GM12878 (cell line): Measurements from ENCODE around the gene DTNBP1. TPM values are rescaled to one million over a fixed set of nuclear protein-coding genes. Genes with fewer than 3 reads are reported as not detected.
A peak's percentile ranks its signal among the peaks of the same experiment; 100 is the strongest.

ENCODE experiments used
- CBFB ChIP-seq: IDR thresholded peaks from 2 replicates; pipeline ENCODE4 v1.6.1; 2016; ENCODE audit warnings: antibody characterized with exemption, low read depth
- CHD2 ChIP-seq: IDR thresholded peaks from 2 replicates; pipeline ENCODE4 v1.6.1; 2011; ENCODE audit warnings: low read depth, low read length, improper control_type of control experiment, borderline replicate concordance
- CHD4 ChIP-seq: fragments of 200-600 bp; sonication (generic); IDR thresholded peaks from 2 replicates; pipeline ENCODE4 v1.6.1; 2016; ENCODE audit warnings: mild to moderate bottlenecking
- CREM ChIP-seq: IDR thresholded peaks from 2 replicates; pipeline ENCODE4 v1.6.1; 2014; ENCODE audit warnings: antibody characterized with exemption, low read depth
- EGR1 ChIP-seq, 2 experiments: IDR thresholded peaks; 1 replicate in 1 of 2; 2 replicates in 1 of 2; pipeline ENCODE4 v1.6.1; 2011 to 2012; ENCODE audit warnings: low read depth in 2 of 2, low read length in 2 of 2, borderline replicate concordance in 1 of 2, mild to moderate bottlenecking in 1 of 2, moderate library complexity in 1 of 2
- EP300 ChIP-seq, 2 experiments: fragments of 150-350 bp in 1 of 2; IDR thresholded peaks; 2 replicates each; pipeline ENCODE4 v1.6.1; 2011 to 2012; ENCODE audit warnings: low read depth in 2 of 2, low read length in 2 of 2, borderline replicate concordance in 1 of 2, improper control_type of control experiment in 1 of 2, inconsistent platforms in 1 of 2; ENCODE audit not compliant: control insufficient read depth in 1 of 2
- FOXK2 ChIP-seq: fragments of 450-650 bp; IDR thresholded peaks from 2 replicates; pipeline ENCODE4 v1.6.1; 2017; ENCODE audit warnings: mild to moderate bottlenecking, moderate library complexity
- GABPA ChIP-seq: IDR thresholded peaks from 2 replicates; pipeline ENCODE4 v1.6.1; 2014; ENCODE audit warnings: antibody characterized with exemption, low read depth, mild to moderate bottlenecking, inconsistent platforms
- HCFC1 ChIP-seq: fragments of 150-350 bp; IDR thresholded peaks from 2 replicates; pipeline ENCODE4 v1.6.1; 2014; ENCODE audit warnings: low read length
- HDAC2 ChIP-seq: fragments of 200-600 bp; sonication (generic); IDR thresholded peaks from 2 replicates; pipeline ENCODE4 v1.6.1; 2017
- KAT2A ChIP-seq: conservative IDR thresholded peaks from 2 replicates; pipeline ENCODE4 v1.6.1; 2011; ENCODE audit warnings: low read depth, low read length; ENCODE audit not compliant: control insufficient read depth
- LARP7 ChIP-seq: fragments of 450-650 bp; IDR thresholded peaks from 2 replicates; pipeline ENCODE4 v1.6.1; 2017; ENCODE audit warnings: mild to moderate bottlenecking
- MTA3 ChIP-seq: IDR thresholded peaks from 2 replicates; pipeline ENCODE4 v1.6.1; 2012; ENCODE audit warnings: low read length, inconsistent platforms, borderline replicate concordance
- NFYA ChIP-seq: IDR thresholded peaks from 2 replicates; pipeline ENCODE4 v1.6.1; 2011; ENCODE audit warnings: low read depth, mild to moderate bottlenecking, low read length, improper control_type of control experiment, borderline replicate concordance
- NRF1 ChIP-seq: conservative IDR thresholded peaks from 2 replicates; pipeline ENCODE4 v1.6.1; 2011; ENCODE audit warnings: mild to moderate bottlenecking, low read depth, low read length, improper control_type of control experiment
- RBBP5 ChIP-seq: fragments of 200-600 bp; sonication (generic); conservative IDR thresholded peaks from 2 replicates; pipeline ENCODE4 v1.6.1; 2016
- RELA ChIP-seq: fragments of 450-650 bp; IDR thresholded peaks from 2 replicates; pipeline ENCODE4 v1.8.0; 2014; ENCODE audit warnings: borderline replicate concordance; ENCODE audit not compliant: partially characterized antibody
- ZBTB11 ChIP-seq: fragments of 450-650 bp; formaldehyde crosslinking; IDR thresholded peaks from 2 replicates; pipeline ENCODE4 v1.5.0; 2022; ENCODE audit warnings: mild to moderate bottlenecking, missing genetic modification characterization
- ZNF217 ChIP-seq: fragments of 450-650 bp; IDR thresholded peaks from 2 replicates; pipeline ENCODE4 v1.6.1; 2017; ENCODE audit warnings: antibody characterized with exemption, mild to moderate bottlenecking
- ZNF24 ChIP-seq: fragments of 450-650 bp; IDR thresholded peaks from 2 replicates; pipeline ENCODE4 v1.6.1; 2017; ENCODE audit warnings: antibody characterized with exemption, mild to moderate bottlenecking
- ZZZ3 ChIP-seq: IDR thresholded peaks from 2 replicates; pipeline ENCODE4 v1.6.1; 2011; ENCODE audit warnings: low read depth; ENCODE audit not compliant: control insufficient read depth, insufficient read length
- polyA plus RNA-seq, 11 experiments: library from polyadenylated mRNA; depleted of rRNA in 4 of 11; unstranded in 6 of 11; stranded (reverse) in 5 of 11; fragments of >200 nt; fragmentation: Nextera tagmentation in 4 of 11; fragmentation: Illumina TruSeq in 1 of 11; extraction: Ambion mirVana in 4 of 11; extraction: Trizol in 1 of 11; gene quantifications; 1 replicate in 1 of 11; 2 replicates in 10 of 11; pipeline versions ENCODE4 v1.2.1 to v1.2.3, GENCODE V29; 2011 to 2016; ENCODE audit warnings: inconsistent platforms in 2 of 11, missing spikeins in 2 of 11, low read depth in 1 of 11
- total RNA-seq, 4 experiments: library from RNA; depleted of rRNA in 3 of 4; stranded (reverse); fragments of >200 nt in 3 of 4; fragmentation: Illumina TruSeq in 1 of 4; extraction: Trizol in 1 of 4; gene quantifications; 2 replicates each; pipeline versions ENCODE4 v1.2.1 to v1.2.3, GENCODE V29; 2013 to 2021
- TF ChIP-seq, protein P1 (sequence below): fragments of 450-650 bp; conservative IDR thresholded peaks from 2 replicates; pipeline ENCODE4 v1.6.1; 2017; ENCODE audit warnings: mild to moderate bottlenecking, moderate library complexity
- TF ChIP-seq, protein P2 (sequence below): IDR thresholded peaks from 2 replicates; pipeline ENCODE4 v1.6.1; 2011; ENCODE audit warnings: low read depth, low read length, improper control_type of control experiment, borderline replicate concordance
- TF ChIP-seq, protein P3 (sequence below): IDR thresholded peaks from 2 replicates; pipeline ENCODE4 v1.6.1; 2012; ENCODE audit warnings: low read depth, low read length, improper control_type of control experiment

Gene DTNBP1
- total and polyA plus RNA-seq, 10 of the 15 experiments (the other 5 are each of a cell fraction or from before 2014, with no cell fraction given): 7.1 to 40.3 (median 20.1) TPM

- TF ChIP-seq ZBTB11 (CRISPR knock-in tag): peak; percentile 80
- TF ChIP-seq EGR1 (IDR thresholded peaks at IDR 0.05; ENCODE audit: borderline replicate concordance in 1 of 2, low read depth in 2 of 2, low read length in 2 of 2): peak in 1 of 2 experiments; percentile 90; a peak in 2 of 3 replicates
- no peak for TF ChIP-seq CHD4
- 0 out of 2 replicates have a peak, but pooled peaks have one; percentile 37 for TF ChIP-seq CHD2
- TF ChIP-seq NFYA: no peak
- TF ChIP-seq MTA3: no peak
- TF ChIP-seq FOXK2: no peak
- TF ChIP-seq ZNF217: no peak
- TF ChIP-seq KAT2A: no peak
- no peak for TF ChIP-seq EP300 (IDR thresholded peaks at IDR 0.05; ENCODE audit: borderline replicate concordance in 1 of 2, control insufficient read depth in 1 of 2, low read depth in 2 of 2, low read length in 2 of 2)
- TF ChIP-seq, protein P1, sequence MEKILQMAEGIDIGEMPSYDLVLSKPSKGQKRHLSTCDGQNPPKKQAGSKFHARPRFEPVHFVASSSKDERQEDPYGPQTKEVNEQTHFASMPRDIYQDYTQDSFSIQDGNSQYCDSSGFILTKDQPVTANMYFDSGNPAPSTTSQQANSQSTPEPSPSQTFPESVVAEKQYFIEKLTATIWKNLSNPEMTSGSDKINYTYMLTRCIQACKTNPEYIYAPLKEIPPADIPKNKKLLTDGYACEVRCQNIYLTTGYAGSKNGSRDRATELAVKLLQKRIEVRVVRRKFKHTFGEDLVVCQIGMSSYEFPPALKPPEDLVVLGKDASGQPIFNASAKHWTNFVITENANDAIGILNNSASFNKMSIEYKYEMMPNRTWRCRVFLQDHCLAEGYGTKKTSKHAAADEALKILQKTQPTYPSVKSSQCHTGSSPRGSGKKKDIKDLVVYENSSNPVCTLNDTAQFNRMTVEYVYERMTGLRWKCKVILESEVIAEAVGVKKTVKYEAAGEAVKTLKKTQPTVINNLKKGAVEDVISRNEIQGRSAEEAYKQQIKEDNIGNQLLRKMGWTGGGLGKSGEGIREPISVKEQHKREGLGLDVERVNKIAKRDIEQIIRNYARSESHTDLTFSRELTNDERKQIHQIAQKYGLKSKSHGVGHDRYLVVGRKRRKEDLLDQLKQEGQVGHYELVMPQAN: peak; percentile 85
- peak; percentile 82 for TF ChIP-seq NRF1
- TF ChIP-seq HCFC1: no peak
- no peak for TF ChIP-seq HDAC2
- TF ChIP-seq LARP7: peak; percentile 45
- no peak for TF ChIP-seq CREM
- TF ChIP-seq, protein P2, sequence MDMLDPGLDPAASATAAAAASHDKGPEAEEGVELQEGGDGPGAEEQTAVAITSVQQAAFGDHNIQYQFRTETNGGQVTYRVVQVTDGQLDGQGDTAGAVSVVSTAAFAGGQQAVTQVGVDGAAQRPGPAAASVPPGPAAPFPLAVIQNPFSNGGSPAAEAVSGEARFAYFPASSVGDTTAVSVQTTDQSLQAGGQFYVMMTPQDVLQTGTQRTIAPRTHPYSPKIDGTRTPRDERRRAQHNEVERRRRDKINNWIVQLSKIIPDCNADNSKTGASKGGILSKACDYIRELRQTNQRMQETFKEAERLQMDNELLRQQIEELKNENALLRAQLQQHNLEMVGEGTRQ: peak; percentile 49
- TF ChIP-seq CBFB: no peak
- no peak for TF ChIP-seq RBBP5
- no peak for TF ChIP-seq ZZZ3
- TF ChIP-seq ZNF24: 0 out of 2 replicates have a peak, but pooled peaks have one; percentile 51
- TF ChIP-seq GABPA: no peak
- TF ChIP-seq RELA: peak; percentile 48
- TF ChIP-seq, protein P3, sequence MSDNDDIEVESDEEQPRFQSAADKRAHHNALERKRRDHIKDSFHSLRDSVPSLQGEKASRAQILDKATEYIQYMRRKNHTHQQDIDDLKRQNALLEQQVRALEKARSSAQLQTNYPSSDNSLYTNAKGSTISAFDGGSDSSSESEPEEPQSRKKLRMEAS: no peak; the same call in 1 of the 2 replicates
These were observed at the start of gene DTNBP1 (continued) for GRCh38 chr6:15662326-15663129.
